ENCODE data around the gene TNFSF15.

The TNFSF15 gene

GRCh38 chr9:114818178-114818577, 12.3 kb upstream of the TNFSF15 start:
- no peak for DNase-seq (ENCODE audit: low read depth)
- no peak overlapping the region for H3K4me3 ChIP-seq (ENCODE audit: control insufficient read depth, low read depth, low read length)
- TF ChIP-seq, protein P1, sequence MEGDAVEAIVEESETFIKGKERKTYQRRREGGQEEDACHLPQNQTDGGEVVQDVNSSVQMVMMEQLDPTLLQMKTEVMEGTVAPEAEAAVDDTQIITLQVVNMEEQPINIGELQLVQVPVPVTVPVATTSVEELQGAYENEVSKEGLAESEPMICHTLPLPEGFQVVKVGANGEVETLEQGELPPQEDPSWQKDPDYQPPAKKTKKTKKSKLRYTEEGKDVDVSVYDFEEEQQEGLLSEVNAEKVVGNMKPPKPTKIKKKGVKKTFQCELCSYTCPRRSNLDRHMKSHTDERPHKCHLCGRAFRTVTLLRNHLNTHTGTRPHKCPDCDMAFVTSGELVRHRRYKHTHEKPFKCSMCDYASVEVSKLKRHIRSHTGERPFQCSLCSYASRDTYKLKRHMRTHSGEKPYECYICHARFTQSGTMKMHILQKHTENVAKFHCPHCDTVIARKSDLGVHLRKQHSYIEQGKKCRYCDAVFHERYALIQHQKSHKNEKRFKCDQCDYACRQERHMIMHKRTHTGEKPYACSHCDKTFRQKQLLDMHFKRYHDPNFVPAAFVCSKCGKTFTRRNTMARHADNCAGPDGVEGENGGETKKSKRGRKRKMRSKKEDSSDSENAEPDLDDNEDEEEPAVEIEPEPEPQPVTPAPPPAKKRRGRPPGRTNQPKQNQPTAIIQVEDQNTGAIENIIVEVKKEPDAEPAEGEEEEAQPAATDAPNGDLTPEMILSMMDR (conservative IDR thresholded peaks at IDR 0.05; ENCODE audit: control insufficient read depth, insufficient read depth, low read depth, low read length) = no peak

DNA sequence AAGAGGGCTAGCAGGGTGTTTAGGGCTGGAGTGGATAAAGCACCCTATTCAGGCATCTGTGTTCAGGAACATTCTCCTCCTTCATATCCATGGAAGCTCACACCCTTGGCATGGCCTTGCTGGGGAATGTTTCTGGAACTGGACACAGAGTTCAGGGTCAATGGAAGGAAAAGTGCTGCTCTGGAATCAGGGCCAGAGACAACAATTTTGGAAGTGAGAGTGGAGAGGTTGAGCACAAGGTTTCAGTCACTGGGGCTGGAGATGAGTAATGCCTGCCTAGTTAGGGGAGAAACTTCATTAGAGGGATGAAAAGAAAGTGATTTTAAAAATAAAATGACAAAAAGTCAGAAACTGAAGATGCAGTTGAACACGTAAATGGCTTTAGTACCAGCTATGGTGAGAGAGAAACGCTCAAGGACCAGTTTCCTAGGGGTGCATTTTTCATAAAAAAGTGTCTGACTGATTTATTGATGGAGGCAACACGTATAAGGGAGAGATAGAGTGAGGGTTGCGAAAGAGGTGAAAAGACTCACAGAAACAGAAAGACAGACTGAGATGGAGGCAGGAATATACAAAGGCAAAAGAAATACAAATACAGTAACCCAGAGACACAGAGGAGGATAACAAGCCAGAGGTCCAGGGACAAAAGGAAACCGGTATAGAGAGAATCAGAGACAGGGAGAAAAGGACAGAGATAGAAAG, 8.0 kb upstream of the TNFSF15 start:
- TF ChIP-seq, protein P1 (conservative IDR thresholded peaks at IDR 0.05; ENCODE audit: control insufficient read depth, insufficient read depth, low read depth, low read length) = no peak
- no peak for DNase-seq (ENCODE audit: low read depth)
- H3K4me3 ChIP-seq (ENCODE audit: control insufficient read depth, low read depth, low read length) = no peak overlapping the region

- TF ChIP-seq, protein P1 (conservative IDR thresholded peaks at IDR 0.05; ENCODE audit: control insufficient read depth, insufficient read depth, low read depth, low read length) = no peak
- H3K4me3 ChIP-seq (ENCODE audit: control insufficient read depth, low read depth, low read length) = no peak overlapping the region
- DNase-seq (ENCODE audit: low read depth) = no peak
Observed at GRCh38 chr9:114811966-114812636, 6.3 kb upstream of the TNFSF15 start.

- TF ChIP-seq, protein P1 (conservative IDR thresholded peaks at IDR 0.05; ENCODE audit: control insufficient read depth, insufficient read depth, low read depth, low read length) = no peak
- no peak for DNase-seq (ENCODE audit: low read depth)
- H3K4me3 ChIP-seq (ENCODE audit: control insufficient read depth, low read depth, low read length) = no peak overlapping the region
Observed at GRCh38 chr9:114811301-114811700, 5.5 kb upstream of the TNFSF15 start.

- TF ChIP-seq, protein P1 (conservative IDR thresholded peaks at IDR 0.05; ENCODE audit: control insufficient read depth, insufficient read depth, low read depth, low read length) = no peak
- H3K4me3 ChIP-seq (ENCODE audit: control insufficient read depth, low read depth, low read length) = no peak overlapping the region
- DNase-seq (ENCODE audit: low read depth) = no peak
Observed at GRCh38 chr9:114810614-114811013, 4.8 kb upstream of the TNFSF15 start.

DNA sequence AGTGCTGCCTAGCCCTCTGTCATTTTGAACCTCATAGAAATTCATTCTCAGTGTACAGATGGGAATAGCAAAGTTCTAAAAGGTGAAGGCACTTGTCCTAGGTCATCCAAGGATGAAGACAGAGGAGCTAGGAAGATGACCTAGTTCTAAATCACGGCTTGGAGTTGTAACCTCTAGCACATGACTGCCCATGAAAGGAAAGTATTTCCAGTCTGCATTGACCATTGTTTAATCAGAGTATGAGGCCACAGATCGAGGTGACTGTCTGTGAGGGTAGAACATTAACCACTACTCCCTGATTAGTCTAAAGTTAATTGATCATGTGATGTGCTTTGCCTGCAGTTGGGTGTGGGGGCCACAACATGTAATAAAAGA, 674 bp upstream of the TNFSF15 start:
- H3K4me3 ChIP-seq (ENCODE audit: control insufficient read depth, low read depth, low read length) = no peak overlapping the region
- DNase-seq (ENCODE audit: low read depth) = no peak
- TF ChIP-seq, protein P1 (conservative IDR thresholded peaks at IDR 0.05; ENCODE audit: control insufficient read depth, insufficient read depth, low read depth, low read length) = no peak
